ENCODE data around the gene REX1BD. TPM values are rescaled to one million over a fixed set of nuclear protein-coding genes. Genes with fewer than 3 reads are reported as not detected.

REX1BD gene
- total and polyA plus RNA-seq, 12 donors: 8.8 to 268 (median 91.8) TPM

GRCh38 chr19:18620311-18620710 lies 31.7 kb downstream of the REX1BD start:
- intact Hi-C loops (cut with DNase I): no loop called here
- Histone ChIP-seq H3K36me3 (replicated peaks in 1 of 2) (no peaks in the 10 kb centered on the region), H3K9me3 (replicated peaks in 1 of 3) (no peaks in the 10 kb centered on the region), H3K27me3 (peaks cover under 1% of the 10 kb centered on the region), H3K27ac (no peak overlapping the region), H3K4me1 (replicated peaks in 1 of 2) (no peaks in the 10 kb centered on the region), H3K4me3 (no peak overlapping the region)
- DNase-seq: no peak
- 83 to 87% (median 85%) methylated on average over 10 of the region's 10 CpGs for WGBS, 4 donors
- TF ChIP-seq POLR2A (IDR thresholded peaks at IDR 0.05): no peak
- TF ChIP-seq CTCF (IDR thresholded peaks at IDR 0.05): no peak

- Histone ChIP-seq H3K36me3 (replicated peaks in 1 of 2) (no peaks in the 10 kb centered on the region), H3K27ac (no peak overlapping the region), H3K27me3 (no peaks in the 10 kb centered on the region), H3K9me3 (replicated peaks in 1 of 3) (no peaks in the 10 kb centered on the region), H3K4me1 (replicated peaks in 1 of 2) (no peaks in the 10 kb centered on the region), H3K4me3 (no peak overlapping the region)
- DNase-seq: no peak
- no peak for TF ChIP-seq POLR2A (IDR thresholded peaks at IDR 0.05)
- intact Hi-C loops (cut with DNase I): no loop called here
- WGBS, 4 donors: 74 to 78% (median 76%) methylated on average over 7 of the region's 7 CpGs
Observed at GRCh38 chr19:18620902-18621301, 32.3 kb downstream of the REX1BD start.

- H3K4me1 ChIP-seq (replicated peaks in 1 of 2): no peaks in the 10 kb centered on the region
- no peak overlapping the region for H3K27ac ChIP-seq
- H3K9me3 ChIP-seq (replicated peaks in 1 of 3): no peaks in the 10 kb centered on the region
- intact Hi-C loops (cut with DNase I): no loop called here
- H3K36me3 ChIP-seq (replicated peaks in 1 of 2): no peaks in the 10 kb centered on the region
- H3K27me3 ChIP-seq: no peaks in the 10 kb centered on the region
- TF ChIP-seq CTCF (IDR thresholded peaks at IDR 0.05) (no peak), POLR2A (IDR thresholded peaks at IDR 0.05) (no peak)
- 77 to 85% (median 81%) methylated on average over 2 of the region's 2 CpGs for WGBS, 4 donors
- no peak overlapping the region for H3K4me3 ChIP-seq
- no peak for DNase-seq
Observed at GRCh38 chr19:18626906-18627305, 38.3 kb downstream of the REX1BD start.

- 70 to 73% (median 71%) methylated on average over 13 to 15 of the region's 15 CpGs for WGBS, 4 donors
- Histone ChIP-seq H3K4me1 (replicated peaks in 1 of 2) (no peaks in the 10 kb centered on the region), H3K4me3 (no peak overlapping the region), H3K9me3 (replicated peaks in 1 of 3) (no peaks in the 10 kb centered on the region), H3K27ac (peak overlapping the region in 2 of 5 donors; percentile 67 to 72), H3K27me3 (no peaks in the 10 kb centered on the region), H3K36me3 (replicated peaks in 1 of 2) (no peaks in the 10 kb centered on the region)
- DNase-seq: peak in 5 of 7 donors; percentile 23 to 75 (median 39)
- intact Hi-C loops (cut with DNase I): no loop called here
- TF ChIP-seq POLR2A (IDR thresholded peaks at IDR 0.05) (no peak), CTCF (IDR thresholded peaks at IDR 0.05) (no peak)
Observed at GRCh38 chr19:18629166-18630088, 40.8 kb downstream of the REX1BD start.
